Omental fat pad (tissue), 4 donors: ENCODE data around the gene DUOXA1. TPM values are rescaled to one million over a fixed set of nuclear protein-coding genes. Genes with fewer than 3 reads are reported as not detected.

Experiments used
- ATAC-seq: fragments of 150-250 bp; one replicate; pipeline ENCODE4 v1.9.1; 2016; ENCODE audit warnings: mild to moderate bottlenecking, moderate library complexity; ENCODE audit not compliant: low FRiP score
- DNase-seq: peaks from one replicate; pipeline ENCODE4 v3.0.0-alpha.2; 2019; ENCODE audit warnings: low spot score
- total RNA-seq, 4 donors: library from RNA; depleted of rRNA; stranded (reverse); fragments of >200 nt; gene quantifications; one replicate each; pipeline ENCODE4 v1.1.0, GENCODE V29; 2016
- TF ChIP-seq, protein P1 (sequence below), 3 donors: fragments of 450-650 bp; IDR thresholded peaks; one replicate each; pipeline ENCODE4 v1.5.1; 2016 to 2017; ENCODE audit warnings: antibody characterized with exemption in 3 of 3, mild to moderate bottlenecking in 3 of 3, moderate library complexity in 2 of 3

Gene DUOXA1
- total RNA-seq, 4 donors from 2014 or later = 0.95 to 1.9 (median 1.4) TPM

DNA sequence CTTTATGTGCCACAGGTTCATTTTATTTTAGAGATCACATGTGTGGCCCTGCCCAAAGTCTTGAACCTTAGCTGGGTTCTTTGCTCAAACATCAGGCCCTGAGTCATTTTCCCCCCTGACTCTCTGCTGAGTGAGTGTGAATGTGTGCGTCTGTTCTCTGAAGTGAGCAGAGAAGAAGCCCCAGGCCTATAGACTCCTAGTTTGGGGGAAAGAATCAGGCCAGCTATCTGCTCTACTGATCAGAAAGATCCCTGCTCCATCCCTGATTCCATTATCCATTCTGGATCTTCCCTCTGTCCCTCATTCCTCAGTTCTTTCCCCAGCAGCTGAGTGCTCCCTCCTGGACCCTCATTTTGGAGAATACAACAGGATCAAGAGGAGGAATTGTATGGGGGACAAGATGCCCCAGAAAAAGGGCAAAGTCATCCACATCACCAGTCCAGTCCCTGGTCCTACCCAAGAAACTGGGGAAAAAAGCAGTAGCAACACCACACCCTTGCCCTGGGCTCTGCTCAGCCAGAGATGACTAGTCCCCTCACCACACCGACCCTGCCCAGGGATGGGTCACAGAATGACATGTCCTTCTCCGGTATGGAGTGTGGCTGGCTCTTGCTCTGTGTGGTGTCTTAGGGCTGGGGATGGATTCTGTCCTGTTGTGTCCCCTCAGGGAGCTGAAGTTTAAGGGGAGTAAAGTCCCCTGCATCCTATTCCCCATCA, 3.3 kb upstream of the DUOXA1 start:
- ATAC-seq = no peak
- DNase-seq = no peak

DNA sequence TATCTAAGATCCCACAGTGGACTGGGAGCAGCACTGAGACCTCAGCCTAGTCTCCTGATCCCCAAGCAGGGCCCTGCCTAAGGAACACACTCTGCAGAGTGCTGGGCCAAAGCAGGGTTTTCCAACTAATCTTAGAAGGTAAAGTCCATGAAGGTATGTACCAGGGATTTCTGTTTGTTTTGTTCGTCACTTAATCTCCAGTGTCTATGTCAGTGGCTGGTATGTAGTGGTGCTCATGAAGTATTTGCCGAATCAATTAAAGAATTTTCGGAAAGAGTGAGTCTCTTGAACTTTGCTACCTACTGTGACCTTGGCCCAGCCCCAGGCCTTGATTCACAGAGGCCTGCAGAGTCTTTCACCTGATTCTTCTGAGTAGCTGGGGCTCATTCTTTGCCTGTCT, 1.8 kb upstream of the DUOXA1 start:
- no peak for DNase-seq
- TF ChIP-seq, protein P1, sequence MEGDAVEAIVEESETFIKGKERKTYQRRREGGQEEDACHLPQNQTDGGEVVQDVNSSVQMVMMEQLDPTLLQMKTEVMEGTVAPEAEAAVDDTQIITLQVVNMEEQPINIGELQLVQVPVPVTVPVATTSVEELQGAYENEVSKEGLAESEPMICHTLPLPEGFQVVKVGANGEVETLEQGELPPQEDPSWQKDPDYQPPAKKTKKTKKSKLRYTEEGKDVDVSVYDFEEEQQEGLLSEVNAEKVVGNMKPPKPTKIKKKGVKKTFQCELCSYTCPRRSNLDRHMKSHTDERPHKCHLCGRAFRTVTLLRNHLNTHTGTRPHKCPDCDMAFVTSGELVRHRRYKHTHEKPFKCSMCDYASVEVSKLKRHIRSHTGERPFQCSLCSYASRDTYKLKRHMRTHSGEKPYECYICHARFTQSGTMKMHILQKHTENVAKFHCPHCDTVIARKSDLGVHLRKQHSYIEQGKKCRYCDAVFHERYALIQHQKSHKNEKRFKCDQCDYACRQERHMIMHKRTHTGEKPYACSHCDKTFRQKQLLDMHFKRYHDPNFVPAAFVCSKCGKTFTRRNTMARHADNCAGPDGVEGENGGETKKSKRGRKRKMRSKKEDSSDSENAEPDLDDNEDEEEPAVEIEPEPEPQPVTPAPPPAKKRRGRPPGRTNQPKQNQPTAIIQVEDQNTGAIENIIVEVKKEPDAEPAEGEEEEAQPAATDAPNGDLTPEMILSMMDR (IDR thresholded peaks at IDR 0.05) = no peak
- ATAC-seq = no peak

More for the DNA sequence above, 3.3 kb upstream of the DUOXA1 start:
- TF ChIP-seq, protein P1 (IDR thresholded peaks at IDR 0.05) = no peak

DNA sequence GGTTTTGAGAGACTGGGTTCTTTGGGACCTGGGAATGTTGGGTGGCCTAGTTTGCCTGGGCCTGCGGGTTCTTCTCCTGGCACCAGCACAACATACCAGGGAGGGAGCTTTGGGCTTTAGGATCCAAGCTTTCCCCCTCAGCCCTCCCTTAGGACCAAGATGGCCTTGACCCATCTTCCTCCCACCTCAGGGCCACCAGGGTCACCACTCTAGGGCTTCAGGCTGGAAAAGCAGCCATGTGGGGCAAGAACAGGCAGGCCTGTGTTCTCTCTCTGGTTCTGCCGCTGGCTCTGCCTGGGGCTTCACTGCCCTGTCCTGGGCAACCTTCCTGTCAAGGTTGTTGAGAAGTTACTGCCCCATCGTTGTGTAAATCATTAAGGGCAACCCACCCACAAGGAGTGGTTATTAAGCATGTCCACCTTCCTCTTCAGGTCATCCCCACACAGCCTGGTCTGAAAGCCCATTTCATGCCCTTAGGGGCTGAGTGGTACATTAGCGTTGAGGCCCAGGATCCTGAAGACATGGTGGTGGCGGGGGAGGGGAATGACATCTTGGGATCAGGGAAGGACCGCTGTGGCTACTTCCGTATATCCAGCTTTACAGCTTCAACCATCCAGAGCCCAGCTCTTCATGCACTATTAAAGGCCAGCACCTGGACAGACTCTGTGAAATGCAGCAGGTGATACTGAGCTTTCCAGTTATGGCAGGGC, 767 bp upstream of the DUOXA1 start:
- ATAC-seq (no peak), DNase-seq (no peak)
- TF ChIP-seq, protein P1 (IDR thresholded peaks at IDR 0.05) = no peak

DNA sequence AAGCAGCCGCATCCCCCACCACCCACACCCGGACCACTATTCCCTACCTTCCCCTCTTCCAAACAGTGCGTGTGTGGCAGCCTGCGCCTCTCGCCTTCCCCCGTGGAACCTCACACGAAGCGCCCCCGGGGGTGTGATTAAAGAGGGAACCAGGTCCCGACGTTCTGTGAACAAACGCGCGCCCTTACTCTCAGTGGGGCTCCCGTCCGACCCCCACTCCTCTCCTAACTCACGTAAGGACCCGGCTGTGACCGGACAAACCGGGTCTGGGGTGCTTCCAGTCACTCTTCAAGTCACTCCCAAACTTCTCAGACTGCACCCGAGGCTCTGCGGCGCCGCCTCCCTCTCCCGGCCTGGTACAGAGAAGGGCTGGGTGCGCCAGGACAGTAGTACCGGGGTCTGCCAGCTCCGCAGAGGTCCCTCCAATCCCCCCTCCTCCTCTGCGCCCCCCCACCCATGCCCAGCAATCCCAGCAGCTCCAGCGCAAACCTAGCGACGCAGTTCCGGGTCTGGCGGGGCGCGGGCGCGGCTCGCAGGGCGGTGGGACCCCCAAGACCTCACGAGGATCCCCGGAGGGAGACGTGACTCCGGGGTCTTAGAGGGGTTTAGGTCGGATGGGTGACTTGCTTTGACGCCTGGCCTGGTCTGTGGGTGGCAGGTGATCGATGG, 574 bp downstream of the DUOXA1 start:
- DNase-seq (no peak), ATAC-seq (peak; percentile 22)

DNA sequence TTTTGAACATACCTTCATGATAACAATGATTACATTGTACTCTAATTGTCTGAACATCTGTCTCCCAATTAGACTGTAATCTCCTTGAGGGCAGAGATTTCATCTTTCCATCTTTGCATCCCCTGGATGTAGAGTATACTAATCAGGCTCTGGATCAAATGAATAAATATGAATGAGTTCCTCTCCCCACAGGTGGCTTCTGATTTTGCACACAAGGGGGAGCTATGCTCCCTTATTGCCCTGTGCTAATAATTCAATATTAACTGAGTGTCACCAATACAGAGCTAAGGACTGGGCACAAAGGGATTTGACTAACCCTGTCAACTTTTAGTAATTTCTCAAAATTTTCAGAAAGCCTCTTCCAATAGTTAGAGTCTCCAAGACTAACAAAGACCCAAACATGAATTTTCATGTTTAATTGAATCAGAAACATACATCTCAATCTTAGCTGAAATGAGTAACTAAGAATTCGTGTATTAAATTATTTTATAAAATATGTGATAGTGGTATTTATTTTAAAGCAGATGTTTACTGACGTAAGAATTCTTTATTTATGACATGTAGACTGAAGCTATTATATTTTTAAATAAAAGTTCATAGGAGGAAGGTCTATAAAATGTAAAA, 3.0 kb downstream of the DUOXA1 start:
- TF ChIP-seq, protein P1 (IDR thresholded peaks at IDR 0.05) = no peak
- DNase-seq = no peak
- ATAC-seq = no peak

More for the DNA sequence above, 574 bp downstream of the DUOXA1 start:
- TF ChIP-seq, protein P1 (IDR thresholded peaks at IDR 0.05) = no peak

DNA sequence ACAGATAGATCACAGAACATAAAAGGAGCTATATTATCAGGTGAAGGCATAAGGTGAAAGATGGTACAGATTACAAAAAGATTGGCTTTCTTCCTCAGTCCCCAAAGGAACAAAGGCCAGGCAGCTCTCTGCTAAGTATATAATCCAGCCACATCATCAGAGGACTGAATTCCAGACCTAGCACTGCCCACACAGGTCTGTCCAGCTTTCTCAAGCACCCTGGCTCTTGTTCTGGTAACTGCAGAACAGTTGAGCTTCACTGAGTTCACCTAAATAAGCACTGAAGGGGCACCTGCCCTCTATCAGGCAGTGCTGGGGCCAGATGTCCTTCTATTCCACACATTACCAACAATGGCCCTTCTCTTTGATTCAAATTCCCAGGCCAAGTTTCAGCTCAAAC, 6.3 kb downstream of the DUOXA1 start:
- DNase-seq = no peak
- TF ChIP-seq, protein P1 (IDR thresholded peaks at IDR 0.05) = no peak
- ATAC-seq = no peak
